SK-N-MC (cell line): ENCODE measurements around the gene OSBPL10.

Experiments used
- EZH2 ChIP-seq: fragments of 200-600 bp; sonication (generic); IDR thresholded peaks from one replicate; pipeline ENCODE4 v1.6.1; 2017; ENCODE audit warnings: antibody characterized with exemption
- POLR2AphosphoS5 ChIP-seq: IDR thresholded peaks from 2 replicates; pipeline ENCODE4 v1.6.1; 2012; ENCODE audit warnings: mild to moderate bottlenecking, low read depth, low read length, borderline replicate concordance

- no peak for TF ChIP-seq POLR2AphosphoS5
- TF ChIP-seq EZH2, result no peak
Measured at GRCh38 chr3:31613654-31614053, 367.4 kb downstream of the OSBPL10 start.
